ENCODE results near the gene NFKBIE. TPM values are rescaled to one million over a fixed set of nuclear protein-coding genes. Genes with fewer than 3 reads are reported as not detected.

Gene NFKBIE
- total and polyA plus RNA-seq, 9 of the 15 experiments (the other 6 are each of a cell fraction or from before 2014, with no cell fraction given): 2.1 to 16.4 (median 11.7) TPM

GRCh38 chr6:44253307-44254101 is 11.8 kb downstream of the NFKBIE start (continued):
- TF ChIP-seq NCOA4 (IDR thresholded peaks at IDR 0.05; ENCODE audit: partially characterized antibody) (no peak), FOXJ3 (CRISPR knock-in tag; IDR thresholded peaks at IDR 0.05) (no peak), MCM3 (IDR thresholded peaks at IDR 0.05) (no peak), YY1 (IDR thresholded peaks at IDR 0.05; ENCODE audit: borderline replicate concordance in 1 of 3, control insufficient read depth in 1 of 3, extremely low read depth in 1 of 3, insufficient read depth in 3 of 3, insufficient read length in 1 of 3, insufficient replicate concordance in 2 of 3, low read depth in 1 of 3, low read length in 2 of 3) (no peak), RBM17 (IDR thresholded peaks at IDR 0.05; ENCODE audit: borderline replicate concordance, low read depth, low read length) (no peak), POU5F1 (IDR thresholded peaks at IDR 0.05; ENCODE audit: borderline replicate concordance, low read depth, low read length, partially characterized antibody) (no peak), SMAD4 (CRISPR knock-in tag; conservative IDR thresholded peaks at IDR 0.05) (peak; percentile 43; the same call in 1 of the 2 replicates), TEAD1 (CRISPR knock-in tag; IDR thresholded peaks at IDR 0.05) (peak in 1 of 2 experiments; percentile 8; a peak in 2 of 4 replicates), ZNF778 (CRISPR knock-in tag; IDR thresholded peaks at IDR 0.05) (no peak), HSF4 (CRISPR knock-in tag; IDR thresholded peaks at IDR 0.05; ENCODE audit: borderline replicate concordance) (no peak), GABPB2 (CRISPR knock-in tag; conservative IDR thresholded peaks at IDR 0.05) (no peak), XRCC3 (IDR thresholded peaks at IDR 0.05) (no peak), E2F8 (IDR thresholded peaks at IDR 0.05; ENCODE audit: low read depth, partially characterized antibody) (no peak), PML (IDR thresholded peaks at IDR 0.05; ENCODE audit: low read length) (no peak; the same call in 1 of the 2 replicates), IRF1 (CRISPR knock-in tag; IDR thresholded peaks at IDR 0.05; ENCODE audit: borderline replicate concordance) (no peak), STAT6 (CRISPR knock-in tag; IDR thresholded peaks at IDR 0.05) (no peak), ZNF436 (CRISPR knock-in tag; IDR thresholded peaks at IDR 0.05) (no peak), BRD9 (IDR thresholded peaks at IDR 0.05; ENCODE audit: low read depth, partially characterized antibody) (no peak), NELFE (IDR thresholded peaks at IDR 0.05; ENCODE audit: insufficient read depth, insufficient read length) (no peak), SRSF9 (IDR thresholded peaks at IDR 0.05; ENCODE audit: borderline replicate concordance, low read depth, low read length) (no peak), ZNF253 (CRISPR knock-in tag; conservative IDR thresholded peaks at IDR 0.05) (no peak)
